NOMO-1 treated with DMSO at 0.1 percent for 48 hours (cell line): ENCODE results near the gene MARK3.
"Not testable (repeated sequence)": the region's sequence is repeated elsewhere in the genome, so short reads cannot be mapped to it uniquely, and the experiment has no call there.

ENCODE experiments used
- DNase-seq: peaks from one replicate; lab custom pipeline; 2025; ENCODE audit not compliant: unreplicated experiment; lab: John Stamatoyannopoulos, UW

Gene MARK3

DNA sequence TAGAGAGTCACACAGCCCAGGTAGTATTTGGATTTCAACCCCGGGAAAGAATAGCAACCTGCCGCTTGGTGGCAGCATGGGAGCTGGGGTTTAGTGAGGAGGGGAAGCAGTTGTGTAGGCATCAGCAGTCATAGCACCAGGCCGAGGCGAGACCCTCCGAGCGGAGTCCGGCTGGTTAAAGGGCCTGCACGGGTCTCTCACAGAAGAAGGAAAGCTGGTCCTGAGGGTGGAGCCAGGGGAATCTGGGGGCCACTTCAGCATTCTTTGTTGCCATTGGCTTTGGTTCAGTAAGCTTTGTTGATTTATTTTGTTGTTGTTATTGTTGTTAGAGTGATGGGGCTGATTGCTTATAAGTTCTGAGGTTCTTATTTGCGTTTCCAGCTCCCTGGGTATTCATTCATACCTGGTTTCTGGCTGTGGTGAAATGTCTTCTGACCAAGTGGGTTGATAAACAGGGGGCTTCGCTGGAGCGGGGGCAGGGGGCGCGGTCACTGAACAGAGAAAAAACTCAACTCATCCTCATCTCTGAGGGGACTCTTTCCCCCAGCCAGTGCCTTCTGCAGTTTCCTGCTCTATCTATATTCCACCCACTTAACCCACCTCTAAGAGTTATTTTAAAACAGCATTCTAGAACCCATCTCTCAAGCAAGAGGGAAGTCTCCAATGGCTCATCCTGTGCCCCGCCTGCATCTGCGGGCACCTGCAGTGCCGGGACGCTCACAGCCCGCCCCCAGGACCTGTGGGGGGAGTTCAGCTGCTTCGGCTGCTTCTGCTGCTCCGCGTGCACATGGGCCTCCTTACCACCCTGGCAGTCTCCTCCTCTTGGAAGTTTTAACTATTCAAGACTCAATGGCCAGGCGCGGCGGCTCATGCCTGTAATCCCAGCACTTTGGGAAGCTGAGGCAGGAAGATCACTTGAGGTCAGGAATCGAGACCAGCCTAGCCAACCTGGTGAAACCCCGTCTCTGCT, 125.8 kb downstream of the MARK3 start:
- DNase-seq = no peak

- not testable (repeated sequence) for DNase-seq
These were observed 127.0 kb downstream of the MARK3 start for GRCh38 chr14:103512180-103512579.

GRCh38 chr14:103512701-103513611, 127.7 kb downstream of the MARK3 start:
- DNase-seq = no peak

GRCh38 chr14:103514596-103515421, 129.6 kb downstream of the MARK3 start:
- no peak for DNase-seq

DNA sequence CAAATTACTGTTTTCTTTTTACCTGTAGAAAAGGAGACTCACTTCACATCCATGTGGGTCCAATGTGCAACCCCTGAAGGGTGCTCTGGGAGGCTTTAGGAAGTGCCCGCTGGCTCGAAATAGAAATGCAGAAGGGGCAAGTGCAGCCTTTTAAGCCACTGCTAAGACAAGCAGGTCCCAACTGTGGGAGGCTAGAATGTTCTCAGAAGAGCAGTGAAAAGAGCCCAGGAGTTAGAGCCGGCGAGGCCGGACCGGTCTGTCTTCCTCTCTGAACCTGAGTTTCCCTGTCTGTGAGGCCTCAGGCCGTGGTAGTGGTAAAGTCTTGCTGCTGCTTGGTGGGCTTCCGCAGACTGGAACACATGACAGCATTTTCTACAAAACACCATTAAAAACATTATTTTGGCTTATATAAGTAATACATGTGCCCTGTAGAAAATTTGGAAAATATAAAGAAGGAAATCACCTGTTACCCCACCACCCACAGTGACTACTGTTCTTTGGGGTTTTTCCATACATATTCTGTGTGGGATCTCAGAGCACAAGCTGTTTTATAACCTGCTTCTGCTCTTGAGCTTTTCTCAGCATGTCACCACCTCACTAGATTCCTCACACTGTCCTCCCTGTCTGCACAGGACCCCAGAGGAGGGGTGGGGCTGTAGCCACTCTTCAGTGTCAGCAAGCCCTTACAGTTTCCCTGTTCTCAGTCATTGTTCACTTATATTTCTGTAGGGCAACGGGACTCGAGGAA, 131.4 kb downstream of the MARK3 start:
- no peak for DNase-seq

DNA sequence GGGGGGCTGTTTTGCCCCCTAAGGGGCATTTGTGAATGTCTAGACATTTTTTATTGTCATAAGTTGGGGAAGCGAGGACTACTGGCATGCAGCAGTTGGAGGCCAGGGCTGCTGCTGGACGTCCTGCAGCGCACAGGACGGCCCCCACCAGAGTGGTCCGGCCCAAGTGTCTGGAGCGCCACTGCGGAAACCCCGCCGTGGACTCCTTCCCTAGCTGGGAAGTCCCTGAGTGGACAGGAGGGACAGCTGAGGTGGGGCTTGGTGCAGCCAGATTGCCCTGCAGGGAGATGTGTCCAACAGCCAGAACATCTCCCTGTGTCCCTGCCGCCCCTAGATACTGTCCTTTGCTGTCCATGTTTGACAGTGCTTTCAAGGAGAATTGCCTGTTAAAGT, 132.0 kb downstream of the MARK3 start:
- no peak for DNase-seq

DNA sequence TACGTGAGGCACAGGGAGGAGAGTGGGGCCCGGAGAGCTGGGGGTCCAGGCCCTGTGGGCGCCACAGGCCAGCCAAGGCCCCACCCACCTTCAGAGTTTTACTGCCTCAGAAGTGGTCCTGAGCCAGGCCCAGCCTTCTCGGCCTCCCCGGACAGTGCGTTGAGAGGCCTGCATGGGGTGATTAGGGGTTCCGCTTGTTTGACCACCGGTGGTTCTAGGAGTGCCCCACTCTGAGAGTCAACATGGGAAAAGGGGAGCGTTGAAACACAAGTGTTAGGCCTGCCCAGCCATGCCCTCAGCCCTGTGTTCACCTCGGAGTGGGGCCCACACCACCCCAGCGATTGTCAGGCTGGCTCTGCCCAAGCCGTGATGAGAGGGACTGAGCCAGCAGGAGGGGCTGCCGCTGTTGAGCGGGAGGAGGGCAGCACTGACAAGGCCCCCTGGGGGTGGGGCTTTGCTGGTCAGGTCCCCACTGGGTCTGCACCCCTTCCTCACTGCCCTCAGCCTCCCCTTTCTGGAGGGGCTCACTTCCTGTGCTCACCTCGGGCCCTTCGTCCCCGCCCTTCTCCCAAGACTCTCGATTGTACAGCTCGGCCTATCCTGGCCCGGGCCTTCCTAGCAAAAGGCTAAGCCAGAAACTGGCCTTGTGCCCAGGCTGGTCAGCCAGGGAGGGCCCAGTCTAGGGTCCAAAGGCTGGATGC, 132.7 kb downstream of the MARK3 start:
- DNase-seq = no peak

- no peak for DNase-seq
These were observed 133.3 kb downstream of the MARK3 start for GRCh38 chr14:103518422-103519042.

DNA sequence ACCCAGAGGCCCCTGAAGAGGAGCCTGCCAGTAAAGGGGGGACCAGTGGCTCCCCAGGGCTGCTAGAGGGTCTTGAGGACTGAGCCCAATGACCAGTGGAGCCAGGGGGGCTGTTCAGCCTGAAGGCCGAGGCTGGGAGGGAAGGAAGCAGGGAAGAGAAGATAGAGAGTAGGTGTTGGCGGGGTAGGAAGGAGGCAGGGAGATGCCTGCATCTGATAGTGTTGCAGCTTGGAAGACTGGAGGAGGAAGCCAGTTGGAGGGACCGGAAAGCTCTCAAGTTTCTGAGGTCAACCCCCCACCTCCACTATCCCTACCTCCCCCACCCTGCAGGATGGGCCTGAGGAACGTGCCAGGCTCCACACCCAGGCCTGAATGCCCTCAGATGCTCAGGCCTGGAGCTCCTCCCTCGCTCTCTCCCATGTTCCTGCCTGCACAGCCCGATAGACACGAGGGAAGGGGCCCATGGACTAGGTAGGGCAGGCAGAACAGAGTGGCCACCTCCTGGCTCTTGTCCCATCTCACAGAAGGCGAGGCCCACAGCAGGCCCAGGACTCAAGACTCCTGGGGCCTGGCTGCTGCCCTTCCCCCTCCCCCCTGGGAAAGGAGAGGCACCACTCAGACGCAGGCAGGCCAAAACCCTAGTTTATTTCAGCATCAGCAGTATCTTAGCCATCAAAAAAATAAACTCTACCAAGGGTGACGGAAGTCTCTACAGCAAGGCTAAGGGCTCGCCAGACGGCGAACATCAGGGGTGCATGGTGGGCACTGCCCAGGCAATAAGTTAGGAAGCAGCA, 134.0 kb downstream of the MARK3 start:
- DNase-seq = no peak

DNA sequence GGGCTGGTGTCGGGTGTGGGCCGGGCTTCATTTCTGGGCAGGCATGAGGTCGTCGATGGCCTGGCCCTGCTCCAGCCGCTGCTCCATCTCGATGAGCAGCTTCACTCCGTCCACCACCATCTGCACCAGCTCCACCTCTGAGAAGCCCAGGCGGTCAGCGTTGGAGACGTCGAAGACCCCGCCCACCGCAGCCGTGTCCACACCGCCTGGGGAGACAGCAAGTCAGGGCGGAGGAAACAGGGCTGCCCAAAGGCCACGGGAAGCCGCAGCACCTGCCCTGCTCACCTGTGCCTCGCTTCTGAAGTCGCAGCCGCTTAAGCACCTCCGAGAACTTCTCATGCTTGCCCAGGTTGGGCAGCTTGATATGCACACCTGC, 134.6 kb downstream of the MARK3 start:
- DNase-seq = no peak

GRCh38 chr14:103520269-103520656, 135.0 kb downstream of the MARK3 start:
- no peak for DNase-seq

GRCh38 chr14:103520657-103521437, 135.6 kb downstream of the MARK3 start:
- DNase-seq = peak; percentile 83

DNA sequence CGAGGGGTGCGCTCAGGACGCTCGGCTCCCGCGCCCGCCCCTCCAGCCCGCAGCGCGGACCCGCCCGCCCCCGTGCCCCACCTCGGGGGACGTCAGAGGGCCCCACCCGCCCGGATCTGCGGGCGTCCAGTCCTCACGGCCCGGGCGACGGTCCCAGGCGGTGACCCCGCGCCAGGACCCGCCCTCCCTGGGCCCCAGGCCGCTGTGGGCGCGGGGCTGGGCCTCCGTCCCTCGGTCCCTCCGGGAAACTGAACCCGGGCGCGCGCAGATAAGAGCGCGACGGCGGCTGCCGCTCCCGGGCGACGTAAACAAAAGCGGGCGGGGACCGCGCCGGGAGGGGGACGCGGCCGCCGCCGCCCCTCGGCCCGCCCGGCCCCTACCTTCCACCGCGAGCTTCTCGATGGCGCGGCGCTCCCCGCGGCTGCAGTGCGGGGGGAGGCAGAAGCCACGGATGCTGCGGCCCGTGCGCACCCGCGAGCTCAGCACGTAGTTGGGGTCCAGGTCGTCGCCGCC, 136.3 kb downstream of the MARK3 start:
- no peak for DNase-seq

DNA sequence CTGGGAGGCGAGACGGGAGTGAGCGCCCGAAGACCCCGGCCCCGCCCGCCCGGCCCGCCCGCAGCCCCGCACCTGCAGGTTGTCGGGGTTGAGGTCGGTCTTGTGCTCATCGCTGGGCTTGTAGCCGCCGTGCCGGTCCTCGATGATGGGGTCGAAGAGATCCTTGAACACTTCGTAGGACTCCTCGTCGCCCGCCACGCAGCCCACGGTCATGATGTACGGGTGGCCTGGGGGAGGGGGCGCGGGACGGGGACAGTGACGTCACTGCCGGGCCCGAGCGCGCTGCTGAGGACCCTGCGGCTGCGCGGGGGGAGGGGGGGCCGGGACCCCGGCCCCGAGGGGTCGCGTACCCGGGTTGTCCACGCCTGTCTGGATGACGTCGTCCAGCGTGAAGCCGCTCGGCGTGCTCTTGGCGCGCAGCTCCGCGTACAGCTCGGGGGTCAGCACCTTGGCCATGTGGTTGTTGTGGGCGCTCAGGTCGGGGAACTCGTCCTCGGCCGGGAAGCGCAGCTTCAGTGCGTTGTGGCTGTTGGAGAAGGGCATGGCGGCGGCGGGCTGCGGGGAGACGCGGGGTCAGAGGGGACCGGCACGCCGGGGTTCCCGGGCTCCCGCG, 136.8 kb downstream of the MARK3 start:
- no peak for DNase-seq

DNA sequence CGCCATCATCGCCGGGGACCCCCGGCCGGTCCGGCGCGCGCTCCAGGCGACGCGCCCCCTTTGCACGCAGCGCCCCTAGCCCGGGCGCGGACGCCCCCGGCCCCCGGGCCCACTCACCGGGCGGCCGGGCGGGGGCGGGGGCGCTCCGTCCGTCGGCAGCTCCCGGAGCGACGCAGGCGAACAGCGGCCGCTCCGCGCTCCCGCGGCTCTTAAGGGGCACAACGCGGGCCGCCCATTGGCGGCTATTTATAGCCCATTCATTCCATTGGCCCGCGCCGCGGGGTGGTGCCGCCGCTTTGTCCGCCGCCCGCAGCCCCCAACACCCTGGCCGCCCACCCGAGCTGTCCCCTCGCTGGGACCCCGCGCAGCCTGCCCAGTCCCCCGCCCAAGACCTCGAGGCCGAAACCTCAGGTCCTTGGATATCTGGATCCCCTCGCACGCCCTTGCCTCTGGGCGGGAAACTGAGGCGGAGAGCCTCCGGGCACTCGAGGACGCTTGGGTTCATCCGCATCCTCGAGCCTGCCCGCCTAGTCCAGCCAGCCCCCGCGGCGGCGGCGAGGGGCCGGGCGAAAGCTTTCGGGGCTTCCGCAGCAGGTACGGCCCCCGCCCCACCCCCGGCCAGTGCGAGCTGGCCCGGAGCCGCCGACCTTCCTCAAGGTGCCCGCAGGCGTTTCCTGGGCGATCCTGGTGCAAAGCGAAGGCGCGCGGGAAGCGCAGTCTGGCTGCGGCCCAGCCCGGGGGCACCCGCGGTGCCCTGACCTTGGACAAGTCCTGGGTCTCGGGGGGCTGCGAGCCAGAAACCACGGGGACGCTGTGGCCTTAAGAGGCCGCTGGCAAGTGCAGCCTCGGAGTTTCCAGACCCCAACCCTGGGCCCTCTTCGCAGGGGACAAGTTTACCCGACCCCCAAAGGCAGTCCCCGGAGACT, 137.7 kb downstream of the MARK3 start, which contains the start of gene CKB:
Gene CKB (minus strand): TSS at position 182 of the 926 bp plus-strand sequence. CDS start 337 bp downstream, outside the sequence.
- no peak for DNase-seq

- no peak for DNase-seq
These were observed 138.3 kb downstream of the MARK3 start for GRCh38 chr14:103523575-103523954.
